ENCODE data around the gene TRPM4. TPM values are rescaled to one million over a fixed set of nuclear protein-coding genes. Genes with fewer than 3 reads are reported as not detected.

Gene TRPM4
- total and polyA plus RNA-seq, 10 of the 15 experiments (the other 5 are each of a cell fraction or from before 2014, with no cell fraction given), result 0.10 to 0.64 (median 0.15) TPM; not detected in 7

DNA sequence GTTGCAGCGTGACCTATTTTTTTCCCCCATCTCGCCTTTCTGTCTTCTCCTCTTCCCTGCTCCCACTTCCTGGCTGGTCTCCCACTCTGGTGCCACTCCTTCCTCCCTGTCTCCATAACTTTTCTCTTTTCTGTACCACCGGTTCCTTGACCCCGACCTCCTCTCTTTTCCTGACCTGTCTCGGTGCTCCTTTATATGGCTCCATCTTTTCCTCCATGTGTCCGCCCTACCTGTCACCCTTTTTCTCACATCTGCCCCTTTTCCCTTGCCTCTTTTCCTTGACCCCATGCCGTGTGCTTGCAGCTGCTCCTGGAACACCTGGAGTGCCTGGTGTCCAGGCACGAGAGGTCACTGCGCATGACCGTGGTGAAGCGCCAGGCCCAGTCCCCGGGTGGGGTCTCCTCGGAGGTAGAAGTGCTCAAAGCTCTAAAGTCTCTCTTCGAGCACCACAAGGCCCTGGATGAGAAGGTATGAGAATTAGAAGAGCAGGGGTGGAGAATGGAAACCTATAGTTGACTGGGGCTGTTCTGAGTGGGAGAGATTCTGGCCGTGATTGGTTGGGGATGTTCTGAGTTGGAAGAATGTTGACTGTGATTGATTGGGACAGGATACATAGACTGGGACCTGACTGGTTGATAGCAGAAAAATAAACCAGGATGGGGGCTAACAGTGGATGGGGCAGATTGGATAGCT lies 28.9 kb upstream of the TRPM4 start:
- SMC1A ChIA-PET (ENCODE audit: uncharacterized antibody, unreplicated experiment), result interaction anchor here (0.8 kb wide), 1 partner anchor 31 kb away, joined by 3 read pairs; no protein-coding TSS in a partner anchor
- no peaks in the 10 kb centered on the region for H4K20me1 ChIP-seq (ENCODE audit: control insufficient read depth, insufficient read depth)
- POLR2A ChIA-PET, result no interaction called here
- H3K4me2 ChIP-seq (ENCODE audit: control insufficient read depth, insufficient read depth), result peak overlapping the region; percentile 52; the same call in 1 of the 2 replicates
- peak; percentile 23 for FAIRE-seq
- H3K4me3 ChIP-seq, result no peak overlapping the region
- BruUV-seq (replicated peaks), result no TSS peak
- H3K9ac ChIP-seq (ENCODE audit: control insufficient read depth, insufficient read depth, low read length), result no peak overlapping the region
- in situ Hi-C loops (cut with MboI), result no loop called here
- no peak for ATAC-seq
- H3K36me3 ChIP-seq (ENCODE audit: control insufficient read depth in 2 of 2, insufficient read depth in 2 of 2, low read length in 1 of 2), result no peaks in the 10 kb centered on the region; a peak in 1 of 4 replicates
- H3K27ac ChIP-seq (ENCODE audit: control insufficient read depth, insufficient read depth), result no peak overlapping the region
- intact Hi-C loops (cut with micrococcal nuclease; ENCODE audit: unreplicated experiment), result no loop called here
- 71% methylated on average over 14 of the region's 15 CpGs for WGBS (ENCODE audit: insufficient coverage, insufficient replicate concordance, low lambda C conversion rate, missing lambda C conversion rate)
- no peak for DNase-seq (ENCODE audit: low read depth, low spot score)
- H2AFZ ChIP-seq (ENCODE audit: control insufficient read depth, low read depth, low read length), result peak overlapping the region; percentile 7; the same call in 1 of the 2 replicates
- H3K9me3 ChIP-seq (replicated peaks; ENCODE audit: control insufficient read depth, insufficient read depth, low read length), result no peaks in the 10 kb centered on the region; the same call in 2 of the 3 replicates
- H3K27me3 ChIP-seq (replicated peaks in 1 of 2; ENCODE audit: control insufficient read depth in 2 of 2, insufficient read depth in 2 of 2, low read length in 1 of 2), result no peaks in the 10 kb centered on the region
- no peaks in the 10 kb centered on the region for H3K79me2 ChIP-seq (ENCODE audit: control insufficient read depth, insufficient read depth, low read length)
- H3K4me1 ChIP-seq (ENCODE audit: control insufficient read depth, insufficient read depth, low read length), result peaks cover 3% of the 10 kb centered on the region; the same call in 1 of the 2 replicates
- CTCF ChIA-PET, result interaction anchor here (0.6 to 2.2 kb wide), 6 partner anchors 14 to 135 kb away, joined by 3 to 13 read pairs (median 4); partner anchors contain the start of genes GYS1, LIN7B and RUVBL2
- RAD21 ChIA-PET (ENCODE audit: unreplicated experiment), result interaction anchor here (1.0 to 1.4 kb wide), 3 partner anchors 14 to 80 kb away, joined by 3 to 7 read pairs (median 4); partner anchors contain the start of gene LIN7B
- TF ChIP-seq RELA (IDR thresholded peaks at IDR 0.05; ENCODE audit: borderline replicate concordance, partially characterized antibody) (no peak), TAF1 (IDR thresholded peaks at IDR 0.05; ENCODE audit: borderline replicate concordance, low read depth, low read length) (no peak), POLR2AphosphoS2 (IDR thresholded peaks at IDR 0.05; ENCODE audit: low read depth, low read length) (no peak), SUPT20H (IDR thresholded peaks at IDR 0.05; ENCODE audit: borderline replicate concordance, control insufficient read depth, low read depth, low read length) (no peak), SREBF2 (IDR thresholded peaks at IDR 0.05; ENCODE audit: low read length) (no peak), MEF2A (IDR thresholded peaks at IDR 0.05; ENCODE audit: insufficient read depth, low read depth, low read length) (no peak), RFX5 (IDR thresholded peaks at IDR 0.05; ENCODE audit: low read depth, low read length) (no peak), TBL1XR1 (IDR thresholded peaks at IDR 0.05; ENCODE audit: low read depth, low read length) (no peak), FOXK2 (IDR thresholded peaks at IDR 0.05) (no peak), CEBPZ (IDR thresholded peaks at IDR 0.05; ENCODE audit: low read depth, low read length) (no peak)
- TF ChIP-seq, protein P1, sequence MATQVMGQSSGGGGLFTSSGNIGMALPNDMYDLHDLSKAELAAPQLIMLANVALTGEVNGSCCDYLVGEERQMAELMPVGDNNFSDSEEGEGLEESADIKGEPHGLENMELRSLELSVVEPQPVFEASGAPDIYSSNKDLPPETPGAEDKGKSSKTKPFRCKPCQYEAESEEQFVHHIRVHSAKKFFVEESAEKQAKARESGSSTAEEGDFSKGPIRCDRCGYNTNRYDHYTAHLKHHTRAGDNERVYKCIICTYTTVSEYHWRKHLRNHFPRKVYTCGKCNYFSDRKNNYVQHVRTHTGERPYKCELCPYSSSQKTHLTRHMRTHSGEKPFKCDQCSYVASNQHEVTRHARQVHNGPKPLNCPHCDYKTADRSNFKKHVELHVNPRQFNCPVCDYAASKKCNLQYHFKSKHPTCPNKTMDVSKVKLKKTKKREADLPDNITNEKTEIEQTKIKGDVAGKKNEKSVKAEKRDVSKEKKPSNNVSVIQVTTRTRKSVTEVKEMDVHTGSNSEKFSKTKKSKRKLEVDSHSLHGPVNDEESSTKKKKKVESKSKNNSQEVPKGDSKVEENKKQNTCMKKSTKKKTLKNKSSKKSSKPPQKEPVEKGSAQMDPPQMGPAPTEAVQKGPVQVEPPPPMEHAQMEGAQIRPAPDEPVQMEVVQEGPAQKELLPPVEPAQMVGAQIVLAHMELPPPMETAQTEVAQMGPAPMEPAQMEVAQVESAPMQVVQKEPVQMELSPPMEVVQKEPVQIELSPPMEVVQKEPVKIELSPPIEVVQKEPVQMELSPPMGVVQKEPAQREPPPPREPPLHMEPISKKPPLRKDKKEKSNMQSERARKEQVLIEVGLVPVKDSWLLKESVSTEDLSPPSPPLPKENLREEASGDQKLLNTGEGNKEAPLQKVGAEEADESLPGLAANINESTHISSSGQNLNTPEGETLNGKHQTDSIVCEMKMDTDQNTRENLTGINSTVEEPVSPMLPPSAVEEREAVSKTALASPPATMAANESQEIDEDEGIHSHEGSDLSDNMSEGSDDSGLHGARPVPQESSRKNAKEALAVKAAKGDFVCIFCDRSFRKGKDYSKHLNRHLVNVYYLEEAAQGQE (IDR thresholded peaks at IDR 0.05; ENCODE audit: low read depth, low read length), result no peak
- TF ChIP-seq, protein P2, sequence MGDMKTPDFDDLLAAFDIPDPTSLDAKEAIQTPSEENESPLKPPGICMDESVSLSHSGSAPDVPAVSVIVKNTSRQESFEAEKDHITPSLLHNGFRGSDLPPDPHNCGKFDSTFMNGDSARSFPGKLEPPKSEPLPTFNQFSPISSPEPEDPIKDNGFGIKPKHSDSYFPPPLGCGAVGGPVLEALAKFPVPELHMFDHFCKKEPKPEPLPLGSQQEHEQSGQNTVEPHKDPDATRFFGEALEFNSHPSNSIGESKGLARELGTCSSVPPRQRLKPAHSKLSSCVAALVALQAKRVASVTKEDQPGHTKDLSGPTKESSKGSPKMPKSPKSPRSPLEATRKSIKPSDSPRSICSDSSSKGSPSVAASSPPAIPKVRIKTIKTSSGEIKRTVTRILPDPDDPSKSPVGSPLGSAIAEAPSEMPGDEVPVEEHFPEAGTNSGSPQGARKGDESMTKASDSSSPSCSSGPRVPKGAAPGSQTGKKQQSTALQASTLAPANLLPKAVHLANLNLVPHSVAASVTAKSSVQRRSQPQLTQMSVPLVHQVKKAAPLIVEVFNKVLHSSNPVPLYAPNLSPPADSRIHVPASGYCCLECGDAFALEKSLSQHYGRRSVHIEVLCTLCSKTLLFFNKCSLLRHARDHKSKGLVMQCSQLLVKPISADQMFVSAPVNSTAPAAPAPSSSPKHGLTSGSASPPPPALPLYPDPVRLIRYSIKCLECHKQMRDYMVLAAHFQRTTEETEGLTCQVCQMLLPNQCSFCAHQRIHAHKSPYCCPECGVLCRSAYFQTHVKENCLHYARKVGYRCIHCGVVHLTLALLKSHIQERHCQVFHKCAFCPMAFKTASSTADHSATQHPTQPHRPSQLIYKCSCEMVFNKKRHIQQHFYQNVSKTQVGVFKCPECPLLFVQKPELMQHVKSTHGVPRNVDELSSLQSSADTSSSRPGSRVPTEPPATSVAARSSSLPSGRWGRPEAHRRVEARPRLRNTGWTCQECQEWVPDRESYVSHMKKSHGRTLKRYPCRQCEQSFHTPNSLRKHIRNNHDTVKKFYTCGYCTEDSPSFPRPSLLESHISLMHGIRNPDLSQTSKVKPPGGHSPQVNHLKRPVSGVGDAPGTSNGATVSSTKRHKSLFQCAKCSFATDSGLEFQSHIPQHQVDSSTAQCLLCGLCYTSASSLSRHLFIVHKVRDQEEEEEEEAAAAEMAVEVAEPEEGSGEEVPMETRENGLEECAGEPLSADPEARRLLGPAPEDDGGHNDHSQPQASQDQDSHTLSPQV (IDR thresholded peaks at IDR 0.05), result no peak
